H9 (cell line): ENCODE results near the gene CMYA5. TPM values are rescaled to one million over a fixed set of nuclear protein-coding genes. Genes with fewer than 3 reads are reported as not detected.

ENCODE experiments used
- DNase-seq: peaks from one replicate; pipeline ENCODE4 v3.0.0-alpha.2; 2017
- H2AFZ ChIP-seq: one replicate; pipeline ENCODE4 v1.6.1; 2013; ENCODE audit warnings: mild to moderate bottlenecking, low read length, control low read depth, moderate library complexity
- H2AK5ac ChIP-seq: 2 replicates; pipeline ENCODE4 v1.6.1; 2013; ENCODE audit warnings: low read length, control low read depth, mixed read lengths; ENCODE audit not compliant: insufficient read length
- H2BK120ac ChIP-seq: one replicate; pipeline ENCODE4 v1.6.1; 2013; ENCODE audit warnings: low read depth, mild to moderate bottlenecking, low read length, control low read depth, inconsistent platforms; ENCODE audit not compliant: poor library complexity, severe bottlenecking
- H2BK12ac ChIP-seq: 2 replicates; pipeline ENCODE4 v1.6.1; 2013; ENCODE audit warnings: low read length, control low read depth, mixed read lengths, low read depth; ENCODE audit not compliant: insufficient read length
- H2BK15ac ChIP-seq: 2 replicates; pipeline ENCODE4 v1.6.1; 2013; ENCODE audit warnings: low read depth, low read length, control low read depth
- H2BK20ac ChIP-seq: one replicate; pipeline ENCODE4 v1.6.1; 2013; ENCODE audit warnings: low read depth, mild to moderate bottlenecking, low read length, control low read depth, inconsistent platforms; ENCODE audit not compliant: poor library complexity, severe bottlenecking
- H2BK5ac ChIP-seq: 2 replicates; pipeline ENCODE4 v1.6.1; 2013; ENCODE audit warnings: low read length, control low read depth, mixed read lengths; ENCODE audit not compliant: insufficient read length
- H3K14ac ChIP-seq: 2 replicates; pipeline ENCODE4 v1.6.1; 2013; ENCODE audit warnings: low read length, control low read depth; ENCODE audit not compliant: insufficient read depth
- H3K18ac ChIP-seq: 2 replicates; pipeline ENCODE4 v1.6.1; 2013; ENCODE audit warnings: low read depth, mild to moderate bottlenecking, mixed read lengths, low read length, control low read depth; ENCODE audit not compliant: insufficient read length
- H3K23ac ChIP-seq: 2 replicates; pipeline ENCODE4 v1.6.1; 2013; ENCODE audit warnings: low read length, control low read depth, mixed read lengths, low read depth; ENCODE audit not compliant: insufficient read length
- H3K23me2 ChIP-seq: 2 replicates; pipeline ENCODE4 v1.6.1; 2013; ENCODE audit warnings: low read depth, mild to moderate bottlenecking, mixed read lengths, low read length, control low read depth; ENCODE audit not compliant: insufficient read length, poor library complexity, severe bottlenecking
- H3K27ac ChIP-seq: 2 replicates; pipeline ENCODE4 v1.5.1; 2013; ENCODE audit warnings: low read length, control low read depth, mixed read lengths, low read depth; ENCODE audit not compliant: insufficient read length
- H3K27me3 ChIP-seq: 2 replicates; pipeline ENCODE4 v1.6.1; 2013; ENCODE audit warnings: low read length, control low read depth, inconsistent platforms; ENCODE audit not compliant: insufficient read depth
- H3K4ac ChIP-seq: 2 replicates; pipeline ENCODE4 v1.6.1; 2013; ENCODE audit warnings: low read depth, mild to moderate bottlenecking, control low read depth, inconsistent platforms, low read length, moderate library complexity
- H3K4me1 ChIP-seq: 2 replicates; pipeline ENCODE4 v1.6.1; 2013; ENCODE audit warnings: low read length, control low read depth, inconsistent platforms; ENCODE audit not compliant: insufficient read depth
- H3K4me2 ChIP-seq: 2 replicates; pipeline ENCODE4 v1.6.1; 2013; ENCODE audit warnings: low read length, control low read depth, mixed read lengths; ENCODE audit not compliant: insufficient read length, insufficient read depth
- H3K56ac ChIP-seq: 2 replicates; pipeline ENCODE4 v1.6.1; 2013; ENCODE audit warnings: low read depth, mild to moderate bottlenecking, mixed read lengths, low read length, control low read depth; ENCODE audit not compliant: insufficient read length
- H3K79me1 ChIP-seq: 2 replicates; pipeline ENCODE4 v1.6.1; 2013; ENCODE audit warnings: low read depth, mild to moderate bottlenecking, moderate library complexity, low read length, control low read depth, inconsistent platforms; ENCODE audit not compliant: insufficient read depth, poor library complexity, severe bottlenecking
- H3K79me2 ChIP-seq: 2 replicates; pipeline ENCODE4 v1.6.1; 2013; ENCODE audit warnings: low read length, control low read depth, inconsistent platforms; ENCODE audit not compliant: insufficient read depth
- H3K9ac ChIP-seq: 2 replicates; pipeline ENCODE4 v1.6.1; 2013; ENCODE audit warnings: low read length, control low read depth, mixed read lengths; ENCODE audit not compliant: insufficient read length; ENCODE audit errors: extremely low read depth
- H3K9me3 ChIP-seq: one replicate; pipeline ENCODE4 v1.6.1; 2013; ENCODE audit warnings: low read depth, low read length, inconsistent platforms; ENCODE audit not compliant: control insufficient read depth
- H3T11ph ChIP-seq: one replicate; pipeline ENCODE4 v1.6.1; 2013; ENCODE audit warnings: mild to moderate bottlenecking, low read length, control low read depth, inconsistent platforms
- H4K20me1 ChIP-seq: one replicate; pipeline ENCODE4 v1.6.1; 2013; ENCODE audit not compliant: control insufficient read depth, insufficient read length, insufficient read depth
- H4K5ac ChIP-seq: 2 replicates; pipeline ENCODE4 v1.6.1; 2013; ENCODE audit warnings: low read depth, mild to moderate bottlenecking, mixed read lengths, low read length, control low read depth; ENCODE audit not compliant: insufficient read length
- H4K8ac ChIP-seq: replicated peaks from 2 replicates; pipeline ENCODE4 v1.6.1; 2013; ENCODE audit warnings: low read length, control low read depth, mixed read lengths, low read depth; ENCODE audit not compliant: insufficient read length
- H4K91ac ChIP-seq: 2 replicates; pipeline ENCODE4 v1.6.1; 2013; ENCODE audit warnings: low read depth, mild to moderate bottlenecking, moderate library complexity, mixed read lengths, low read length, control low read depth; ENCODE audit not compliant: insufficient read length
- H3K27ac Mint-ChIP-seq, 3 experiments: 2 replicates in 2 of 3; 3 replicates in 1 of 3; pipeline ENCODE4 v1.8.0; 2020 to 2021; ENCODE audit warnings: mixed read lengths in 3 of 3, mild to moderate bottlenecking in 1 of 3, moderate library complexity in 1 of 3
- H3K27me3 Mint-ChIP-seq: 2 replicates; pipeline ENCODE4 v1.8.0; 2021; ENCODE audit warnings: low read depth, mild to moderate bottlenecking, moderate library complexity, mixed read lengths
- H3K36me3 Mint-ChIP-seq, 3 experiments: 2 replicates in 2 of 3; 3 replicates in 1 of 3; pipeline ENCODE4 v1.8.0; 2020 to 2021; ENCODE audit warnings: low read depth in 3 of 3, mixed read lengths in 3 of 3; ENCODE audit not compliant: insufficient read depth in 1 of 3
- H3K4me1 Mint-ChIP-seq, 2 experiments: 2 replicates each; pipeline ENCODE4 v1.8.0; 2020; ENCODE audit warnings: mixed read lengths in 2 of 2
- H3K4me3 Mint-ChIP-seq, 2 experiments: 2 replicates in 1 of 2; 3 replicates in 1 of 2; pipeline ENCODE4 v1.8.0; 2020 to 2021; ENCODE audit warnings: mild to moderate bottlenecking in 2 of 2, mixed read lengths in 2 of 2, moderate library complexity in 1 of 2
- H3K9me3 Mint-ChIP-seq, 2 experiments: 2 replicates in 1 of 2; 3 replicates in 1 of 2; pipeline ENCODE4 v1.8.0; 2020; ENCODE audit warnings: mild to moderate bottlenecking in 2 of 2, mixed read lengths in 2 of 2, moderate library complexity in 1 of 2
- CTCF ChIP-seq: fragments of 200-600 bp; sonication (generic); conservative IDR thresholded peaks from 3 replicates; pipeline ENCODE4 v1.8.0; 2021; ENCODE audit warnings: antibody characterized with exemption, mild to moderate bottlenecking
- WGBS: extraction: QIAGEN DNeasy Blood & Tissue Kit; methylation state at CpG from one replicate; pipeline ENCODE4 v1.1.7; 2013; ENCODE audit warnings: missing lambda C conversion rate, low lambda C conversion rate, mixed read lengths; ENCODE audit not compliant: insufficient read length; ENCODE audit errors: extremely low coverage; 5-methylcytosine and 5-hydroxymethylcytosine counted together
- total RNA-seq: library from RNA; stranded (reverse); gene quantifications from 2 replicates; pipeline ENCODE4 v1.2.1, GENCODE V29; 2021

CMYA5 gene
- total RNA-seq, 1 experiment from 2014 or later: 1.8 TPM

- H3T11ph ChIP-seq: no peak overlapping the region
- H3K79me2 ChIP-seq: no peaks in the 10 kb centered on the region
- H3K4me2 ChIP-seq: no peak overlapping the region
- Mint-ChIP-seq H3K4me1 (no peaks in the 10 kb centered on the region), H3K27ac (no peak overlapping the region), H3K27me3 (peaks cover 28% of the 10 kb centered on the region), H3K36me3 (no peaks in the 10 kb centered on the region; a peak in 1 of 7 replicates), H3K4me3 (no peak overlapping the region), H3K9me3 (peaks cover 0 to 2% of the 10 kb centered on the region in 2 experiments; a peak in 2 of 5 replicates)
- H3K23me2 ChIP-seq: no peaks in the 10 kb centered on the region
- no peak overlapping the region for H2AFZ ChIP-seq
- no peak overlapping the region for H3K14ac ChIP-seq
- WGBS: no CpG with 5 or more reads among the region's 4 CpGs
- no peak overlapping the region for H2BK120ac ChIP-seq
- no peak overlapping the region for H2BK20ac ChIP-seq
- no peak overlapping the region for H3K9ac ChIP-seq
- no peak overlapping the region for H3K18ac ChIP-seq
- no peak for TF ChIP-seq CTCF
- no peak overlapping the region for H3K56ac ChIP-seq
- no peaks in the 10 kb centered on the region for H4K20me1 ChIP-seq
- no peak overlapping the region for H2BK5ac ChIP-seq
- H3K27me3 ChIP-seq: no peaks in the 10 kb centered on the region
- H2BK15ac ChIP-seq: no peak overlapping the region
- H4K5ac ChIP-seq: no peak overlapping the region
- H2BK12ac ChIP-seq: no peak overlapping the region
- H3K23ac ChIP-seq: no peak overlapping the region
- H4K8ac ChIP-seq: no peak overlapping the region
- no peak overlapping the region for H3K4ac ChIP-seq
- H3K9me3 ChIP-seq: no peaks in the 10 kb centered on the region
- DNase-seq: no peak
- no peaks in the 10 kb centered on the region for H3K79me1 ChIP-seq
- no peak overlapping the region for H4K91ac ChIP-seq
- no peak overlapping the region for H2AK5ac ChIP-seq
- H3K27ac ChIP-seq: no peak overlapping the region
- H3K4me1 ChIP-seq: no peaks in the 10 kb centered on the region
Observed at GRCh38 chr5:79728396-79728795, 38.8 kb downstream of the CMYA5 start.
